ENCODE measurements around the gene NTF3. TPM values are rescaled to one million over a fixed set of nuclear protein-coding genes. Genes with fewer than 3 reads are reported as not detected.

The NTF3 gene
- total and polyA plus RNA-seq, 9 of the 15 experiments (the other 6 are each of a cell fraction or from before 2014, with no cell fraction given), result not detected

DNA sequence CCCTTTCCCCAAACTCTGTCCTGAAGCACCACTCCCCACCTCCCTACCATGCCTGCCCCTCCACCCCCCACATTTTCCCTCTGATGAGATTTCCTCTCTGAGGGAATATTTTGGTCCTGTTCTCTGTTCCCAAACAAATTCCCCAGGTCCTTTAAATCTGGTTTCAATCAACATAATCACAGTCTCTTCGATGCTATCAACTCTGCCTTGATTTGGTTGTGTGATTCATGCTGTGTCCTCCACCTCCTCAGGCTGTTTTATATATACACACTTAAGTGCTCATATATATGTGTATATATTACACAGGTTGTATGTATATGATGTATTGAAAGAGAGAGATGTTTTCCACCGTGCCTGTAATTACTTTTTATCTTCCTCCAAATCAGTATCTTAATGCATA lies 36.0 kb downstream of the NTF3 start:
- H3K4me2 ChIP-seq (ENCODE audit: insufficient read depth, low read length), result no peak overlapping the region
- ChIA-PET CTCF (ENCODE audit: low intra/inter-chr PET ratio) (no interaction called here), POLR2A (no interaction called here)
- H3K27ac ChIP-seq (ENCODE audit: extremely low read depth, low read depth, low read length), result no peak overlapping the region
- H3K4me1 ChIP-seq (replicated peaks in 1 of 2; ENCODE audit: control insufficient read depth in 2 of 2, insufficient read depth in 2 of 2, low read length in 2 of 2), result no peaks in the 10 kb centered on the region
- no peak overlapping the region for H3K9ac ChIP-seq (ENCODE audit: insufficient read depth in 1 of 2, low read depth in 2 of 2, low read length in 2 of 2)
- intact Hi-C loops (cut with micrococcal nuclease) (no loop called here), in situ Hi-C loops (cut with MboI) (no loop called here)
- BruUV-seq (replicated peaks), result no TSS peak
- H3K9me3 ChIP-seq (replicated peaks; ENCODE audit: control insufficient read depth, insufficient read depth, low read depth, low read length), result no peaks in the 10 kb centered on the region
- H3K36me3 ChIP-seq (ENCODE audit: control insufficient read depth, insufficient read depth, low read length), result no peaks in the 10 kb centered on the region
- H4K20me1 ChIP-seq (replicated peaks; ENCODE audit: control insufficient read depth, insufficient read depth, low read length), result no peaks in the 10 kb centered on the region
- H2AFZ ChIP-seq (ENCODE audit: low read depth, low read length), result no peak overlapping the region
- no peaks in the 10 kb centered on the region for H3K9me1 ChIP-seq (ENCODE audit: control insufficient read depth, insufficient read depth, low read length)
- DNase-seq (ENCODE audit: extremely low read depth in 1 of 4, low spot score in 3 of 4), result no peak
- no peak for ATAC-seq
- peaks cover 0 to 15% of the 10 kb centered on the region in 2 experiments; a peak in 2 of 5 replicates for H3K27me3 ChIP-seq (ENCODE audit: control insufficient read depth in 2 of 2, insufficient read depth in 2 of 2, low read length in 2 of 2)
- no peak for FAIRE-seq
- H3K4me3 ChIP-seq, result no peak overlapping the region
- H3K79me2 ChIP-seq (ENCODE audit: control insufficient read depth, insufficient read depth, low read length), result no peaks in the 10 kb centered on the region
- 0% methylated on average over 1 of the region's 2 CpGs for WGBS (ENCODE audit: insufficient coverage, low coverage, missing lambda C conversion rate)
- TF ChIP-seq TEAD1 (CRISPR knock-in tag; IDR thresholded peaks at IDR 0.05) (no peak), COPS2 (conservative IDR thresholded peaks at IDR 0.05) (no peak)
- TF ChIP-seq, protein P1, sequence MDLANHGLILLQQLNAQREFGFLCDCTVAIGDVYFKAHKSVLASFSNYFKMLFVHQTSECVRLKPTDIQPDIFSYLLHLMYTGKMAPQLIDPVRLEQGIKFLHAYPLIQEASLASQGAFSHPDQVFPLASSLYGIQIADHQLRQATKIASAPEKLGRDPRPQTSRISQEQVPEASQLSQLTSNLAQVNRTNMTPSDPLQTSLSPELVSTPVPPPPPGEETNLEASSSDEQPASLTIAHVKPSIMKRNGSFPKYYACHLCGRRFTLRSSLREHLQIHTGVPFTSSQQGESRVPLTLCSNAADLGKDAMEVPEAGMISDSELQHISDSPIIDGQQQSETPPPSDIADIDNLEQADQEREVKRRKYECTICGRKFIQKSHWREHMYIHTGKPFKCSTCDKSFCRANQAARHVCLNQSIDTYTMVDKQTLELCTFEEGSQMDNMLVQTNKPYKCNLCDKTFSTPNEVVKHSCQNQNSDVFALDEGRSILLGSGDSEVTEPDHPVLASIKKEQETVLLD (IDR thresholded peaks at IDR 0.05), result no peak

DNA sequence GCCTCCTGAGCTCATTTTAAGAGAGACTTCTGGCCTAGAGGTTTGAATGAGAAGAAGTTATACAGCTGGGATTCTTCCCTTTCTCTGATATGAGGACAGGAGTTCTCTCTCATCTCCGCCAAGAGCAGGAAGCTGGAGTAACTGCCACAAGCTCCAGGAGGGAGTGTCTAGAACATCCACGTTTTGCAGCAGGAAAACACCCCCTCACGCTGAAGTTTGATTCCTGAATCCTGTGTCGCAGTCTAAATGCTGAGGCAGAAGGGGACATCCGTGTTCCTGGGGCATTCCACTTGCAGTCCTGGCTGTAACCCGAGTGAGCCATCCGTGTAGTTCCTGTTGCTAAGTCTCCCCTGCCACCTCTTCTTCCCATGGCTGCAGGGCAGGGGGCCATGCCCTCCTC lies 38.3 kb downstream of the NTF3 start:
- Histone ChIP-seq H3K27me3 (ENCODE audit: control insufficient read depth in 2 of 2, insufficient read depth in 2 of 2, low read length in 2 of 2) (peaks cover 0 to 19% of the 10 kb centered on the region in 2 experiments; a peak in 2 of 5 replicates), H3K4me1 (replicated peaks in 1 of 2; ENCODE audit: control insufficient read depth in 2 of 2, insufficient read depth in 2 of 2, low read length in 2 of 2) (no peaks in the 10 kb centered on the region), H3K27ac (ENCODE audit: extremely low read depth, low read depth, low read length) (no peak overlapping the region), H3K4me3 (no peak overlapping the region), H3K4me2 (ENCODE audit: insufficient read depth, low read length) (no peak overlapping the region), H3K9ac (ENCODE audit: insufficient read depth in 1 of 2, low read depth in 2 of 2, low read length in 2 of 2) (no peak overlapping the region), H3K9me1 (ENCODE audit: control insufficient read depth, insufficient read depth, low read length) (no peaks in the 10 kb centered on the region), H4K20me1 (replicated peaks; ENCODE audit: control insufficient read depth, insufficient read depth, low read length) (no peaks in the 10 kb centered on the region; the same call in 1 of the 2 replicates), H2AFZ (ENCODE audit: low read depth, low read length) (no peak overlapping the region), H3K36me3 (ENCODE audit: control insufficient read depth, insufficient read depth, low read length) (no peaks in the 10 kb centered on the region), H3K79me2 (ENCODE audit: control insufficient read depth, insufficient read depth, low read length) (no peaks in the 10 kb centered on the region), H3K9me3 (replicated peaks; ENCODE audit: control insufficient read depth, insufficient read depth, low read depth, low read length) (no peaks in the 10 kb centered on the region)
- FAIRE-seq (no peak), ATAC-seq (no peak), DNase-seq (ENCODE audit: extremely low read depth in 1 of 4, low spot score in 3 of 4) (no peak)
- intact Hi-C loops (cut with micrococcal nuclease), result no loop called here
- TF ChIP-seq NR2C1 (IDR thresholded peaks at IDR 0.05) (no peak), NR2C1 (tag; IDR thresholded peaks at IDR 0.05) (no peak), TAF1 (IDR thresholded peaks at IDR 0.05; ENCODE audit: control insufficient read depth, extremely low read depth, insufficient read depth, low read length, severe bottlenecking) (no peak), NCOA1 (IDR thresholded peaks at IDR 0.05; ENCODE audit: low read depth) (no peak), RUNX1 (IDR thresholded peaks at IDR 0.05; ENCODE audit: low read depth) (no peak), ZNF766 (CRISPR knock-in tag; conservative IDR thresholded peaks at IDR 0.05) (no peak), POLR3G (IDR thresholded peaks at IDR 0.05; ENCODE audit: extremely low read depth, insufficient read length, insufficient replicate concordance) (no peak), ZNF311 (CRISPR knock-in tag; IDR thresholded peaks at IDR 0.05) (no peak), ZNF436 (CRISPR knock-in tag; IDR thresholded peaks at IDR 0.05) (no peak), ZBTB7A (IDR thresholded peaks at IDR 0.05; ENCODE audit: borderline replicate concordance, control insufficient read depth, low read depth, low read length) (no peak)
- TF ChIP-seq, protein P2, sequence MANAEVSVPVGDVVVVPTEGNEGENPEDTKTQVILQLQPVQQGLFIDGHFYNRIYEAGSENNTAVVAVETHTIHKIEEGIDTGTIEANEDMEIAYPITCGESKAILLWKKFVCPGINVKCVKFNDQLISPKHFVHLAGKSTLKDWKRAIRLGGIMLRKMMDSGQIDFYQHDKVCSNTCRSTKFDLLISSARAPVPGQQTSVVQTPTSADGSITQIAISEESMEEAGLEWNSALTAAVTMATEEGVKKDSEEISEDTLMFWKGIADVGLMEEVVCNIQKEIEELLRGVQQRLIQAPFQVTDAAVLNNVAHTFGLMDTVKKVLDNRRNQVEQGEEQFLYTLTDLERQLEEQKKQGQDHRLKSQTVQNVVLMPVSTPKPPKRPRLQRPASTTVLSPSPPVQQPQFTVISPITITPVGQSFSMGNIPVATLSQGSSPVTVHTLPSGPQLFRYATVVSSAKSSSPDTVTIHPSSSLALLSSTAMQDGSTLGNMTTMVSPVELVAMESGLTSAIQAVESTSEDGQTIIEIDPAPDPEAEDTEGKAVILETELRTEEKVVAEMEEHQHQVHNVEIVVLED (CRISPR knock-in tag; IDR thresholded peaks at IDR 0.05), result no peak
- no TSS peak for BruUV-seq (replicated peaks)
- in situ Hi-C loops (cut with MboI), result no loop called here
- CTCF ChIA-PET (ENCODE audit: low intra/inter-chr PET ratio), result no interaction called here
- WGBS (ENCODE audit: insufficient coverage, low coverage, missing lambda C conversion rate), result 0% methylated on average over 5 of the region's 7 CpGs
- POLR2A ChIA-PET, result interaction anchor here (0.6 kb wide), 1 partner anchor 418 kb away, joined by 3 read pairs; no protein-coding TSS in a partner anchor

Measured in K562 (cell line).